OCI-LY7 (cell line): ENCODE data around the gene GPR87. TPM values are rescaled to one million over a fixed set of nuclear protein-coding genes. Genes with fewer than 3 reads are reported as not detected.
A peak's percentile ranks its signal among the peaks of the same experiment; 100 is the strongest.

Source experiments
- BruUV-seq: library from RNA; stranded (reverse); fragments of 400-500 nt; replicated peaks from 2 replicates; lab custom pipeline; 2021; lab: Mats Ljungman, UMichigan
- CTCF ChIA-PET: fragments of 300-600 bp; sonication (Branson Sonifier 250); formaldehyde crosslinking; loops from one replicate; lab custom pipeline; 2022; ENCODE audit warnings: antibody characterized with exemption; ENCODE audit not compliant: unreplicated experiment; lab: Charles Lee
- POLR2A ChIA-PET: fragments of 300-600 bp; sonication (Branson Sonifier 250); formaldehyde crosslinking; loops from one replicate; lab custom pipeline; 2022; ENCODE audit warnings: antibody characterized with exemption; lab: Charles Lee
- DNase-seq: peaks from one replicate; pipeline ENCODE4 v3.0.0-alpha.2; 2015; ENCODE audit warnings: low spot score
- H2AFZ ChIP-seq: fragments of 200-600 bp; sonication (generic), shearing (Covaris generic); 2 replicates; pipeline ENCODE4 v1.6.1; 2014; ENCODE audit warnings: mild to moderate bottlenecking, antibody characterized with exemption, low read length, moderate library complexity
- H3K27ac ChIP-seq: fragments of 200-600 bp; sonication (generic); 2 replicates; pipeline ENCODE4 v1.5.1; 2014; ENCODE audit warnings: mixed run types, low read depth, mild to moderate bottlenecking, moderate library complexity, low read length, inconsistent platforms; ENCODE audit not compliant: poor library complexity, severe bottlenecking
- H3K36me3 ChIP-seq: fragments of 200-600 bp; sonication (generic); 2 replicates; pipeline ENCODE4 v1.6.1; 2014; ENCODE audit warnings: mild to moderate bottlenecking, antibody characterized with exemption, low read length, moderate library complexity, mixed read lengths; ENCODE audit not compliant: insufficient read depth
- H3K4me1 ChIP-seq: fragments of 200-600 bp; sonication (generic); 2 replicates; pipeline ENCODE4 v1.5.1; 2014; ENCODE audit warnings: mild to moderate bottlenecking, low read length; ENCODE audit not compliant: insufficient read depth, poor library complexity, severe bottlenecking
- H3K4me2 ChIP-seq: fragments of 200-600 bp; sonication (generic); 2 replicates; pipeline ENCODE4 v1.6.1; 2014; ENCODE audit warnings: mild to moderate bottlenecking, low read length
- H3K4me3 ChIP-seq: fragments of 200-600 bp; sonication (generic); 2 replicates; pipeline ENCODE4 v1.5.1; 2014; ENCODE audit warnings: mild to moderate bottlenecking, low read depth, low read length; ENCODE audit not compliant: poor library complexity, severe bottlenecking
- H3K79me2 ChIP-seq: fragments of 200-600 bp; sonication (generic); 2 replicates; pipeline ENCODE4 v1.6.1; 2016; ENCODE audit warnings: low read depth, mild to moderate bottlenecking, low read length, moderate library complexity, mixed read lengths; ENCODE audit not compliant: insufficient read depth
- H3K9me2 ChIP-seq: fragments of 200-600 bp; sonication (generic); 2 replicates; pipeline ENCODE4 v1.6.1; 2016; ENCODE audit warnings: mild to moderate bottlenecking, low read length, mixed read lengths; ENCODE audit not compliant: insufficient read depth
- H3K9me3 ChIP-seq: fragments of 200-600 bp; sonication (generic); 2 replicates; pipeline ENCODE4 v1.6.1; 2014; ENCODE audit warnings: mild to moderate bottlenecking, mixed run types, low read length, mixed read lengths
- H4K20me1 ChIP-seq: fragments of 200-600 bp; sonication (generic); 2 replicates; pipeline ENCODE4 v1.6.1; 2014; ENCODE audit warnings: mild to moderate bottlenecking, antibody characterized with exemption, low read length, moderate library complexity, mixed read lengths; ENCODE audit not compliant: insufficient read depth
- EZH2phosphoT487 ChIP-seq: fragments of 200-600 bp; sonication (generic); IDR thresholded peaks from 2 replicates; pipeline ENCODE4 v1.6.1; 2018; ENCODE audit warnings: low read depth, borderline replicate concordance, mild to moderate bottlenecking, mixed run types, antibody characterized with exemption, low read length, moderate library complexity, mixed read lengths
- intact Hi-C: fragments of 100-400 bp; cut with micrococcal nuclease; formaldehyde crosslinking; loops from one replicate; pipeline ENCODE4 v1.10.0; 2022; ENCODE audit not compliant: unreplicated experiment
- total RNA-seq, 2 experiments: library from RNA; depleted of rRNA in 1 of 2; stranded (reverse); fragments of >200 nt in 1 of 2; shearing (Covaris generic) in 1 of 2; gene quantifications; 2 replicates each; pipeline ENCODE4 v1.2.3, GENCODE V29; 2014 to 2022
- TF ChIP-seq, protein P1 (sequence below): fragments of 200-600 bp; sonication (generic); conservative IDR thresholded peaks from 2 replicates; pipeline ENCODE4 v1.5.1; 2014; ENCODE audit warnings: mild to moderate bottlenecking, antibody characterized with exemption, low read length, moderate library complexity, mixed read lengths

Gene GPR87
- total RNA-seq, 2 experiments from 2014 or later = not detected

DNA sequence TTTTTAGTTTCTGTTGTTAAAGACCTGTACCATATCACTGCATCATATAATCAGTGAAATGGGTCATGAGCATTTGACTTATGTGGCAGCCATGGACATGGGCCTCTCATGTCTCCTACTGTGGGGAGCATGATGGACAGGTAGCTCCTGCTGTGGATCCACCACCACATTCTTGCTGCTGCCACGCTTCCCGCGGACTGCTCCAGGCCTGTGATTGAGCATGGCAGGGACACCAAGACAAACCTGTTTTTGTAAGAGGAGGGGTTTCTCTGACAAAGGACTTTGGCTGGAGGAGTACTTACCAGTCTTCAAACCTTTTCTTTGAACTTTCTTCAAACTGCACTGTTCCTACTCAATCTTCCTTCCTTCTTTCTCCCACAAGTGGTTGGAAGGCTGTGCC is 20.4 kb downstream of the GPR87 start:
- CTCF ChIA-PET = no interaction called here
- BruUV-seq = no TSS peak

DNA sequence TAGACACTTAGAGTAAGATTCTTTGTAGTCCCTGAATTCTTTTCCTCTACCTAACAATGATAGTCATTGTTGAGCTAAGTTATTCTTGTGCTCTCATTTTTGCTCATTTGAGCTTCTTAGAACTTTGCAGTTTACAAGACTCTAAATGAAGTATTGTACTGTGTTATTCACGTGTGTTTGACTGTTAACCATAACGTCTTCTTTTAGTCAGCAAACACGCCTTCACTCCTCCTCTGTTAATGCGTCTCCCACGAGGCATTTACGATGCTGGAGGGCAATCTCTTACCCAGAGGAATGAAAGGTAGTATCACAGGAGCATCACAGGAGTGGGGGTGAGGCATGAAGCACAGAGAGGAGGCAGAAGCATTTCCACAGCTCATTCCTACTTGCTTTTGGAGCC is 23.5 kb downstream of the GPR87 start:
- CTCF ChIA-PET = interaction anchor here (0.6 kb wide), 1 partner anchor 33 kb away, joined by 3 read pairs; no protein-coding TSS in a partner anchor
- no peak overlapping the region for H3K27ac ChIP-seq
- H3K4me2 ChIP-seq = no peak overlapping the region
- H2AFZ ChIP-seq = no peak overlapping the region
- BruUV-seq = no TSS peak
- no peaks in the 10 kb centered on the region for H3K9me3 ChIP-seq
- no peaks in the 10 kb centered on the region for H3K4me1 ChIP-seq
- no peak for TF ChIP-seq EZH2phosphoT487
- TF ChIP-seq, protein P1, sequence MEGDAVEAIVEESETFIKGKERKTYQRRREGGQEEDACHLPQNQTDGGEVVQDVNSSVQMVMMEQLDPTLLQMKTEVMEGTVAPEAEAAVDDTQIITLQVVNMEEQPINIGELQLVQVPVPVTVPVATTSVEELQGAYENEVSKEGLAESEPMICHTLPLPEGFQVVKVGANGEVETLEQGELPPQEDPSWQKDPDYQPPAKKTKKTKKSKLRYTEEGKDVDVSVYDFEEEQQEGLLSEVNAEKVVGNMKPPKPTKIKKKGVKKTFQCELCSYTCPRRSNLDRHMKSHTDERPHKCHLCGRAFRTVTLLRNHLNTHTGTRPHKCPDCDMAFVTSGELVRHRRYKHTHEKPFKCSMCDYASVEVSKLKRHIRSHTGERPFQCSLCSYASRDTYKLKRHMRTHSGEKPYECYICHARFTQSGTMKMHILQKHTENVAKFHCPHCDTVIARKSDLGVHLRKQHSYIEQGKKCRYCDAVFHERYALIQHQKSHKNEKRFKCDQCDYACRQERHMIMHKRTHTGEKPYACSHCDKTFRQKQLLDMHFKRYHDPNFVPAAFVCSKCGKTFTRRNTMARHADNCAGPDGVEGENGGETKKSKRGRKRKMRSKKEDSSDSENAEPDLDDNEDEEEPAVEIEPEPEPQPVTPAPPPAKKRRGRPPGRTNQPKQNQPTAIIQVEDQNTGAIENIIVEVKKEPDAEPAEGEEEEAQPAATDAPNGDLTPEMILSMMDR = no peak
- H3K79me2 ChIP-seq = no peaks in the 10 kb centered on the region
- no peaks in the 10 kb centered on the region for H3K36me3 ChIP-seq
- intact Hi-C loops = no loop called here
- POLR2A ChIA-PET = interaction anchor here (1.8 kb wide), 1 partner anchor 14 kb away, joined by 5 read pairs; no protein-coding TSS in a partner anchor
- H3K9me2 ChIP-seq = no peaks in the 10 kb centered on the region
- no peak for DNase-seq
- H3K4me3 ChIP-seq = no peak overlapping the region
- H4K20me1 ChIP-seq = no peaks in the 10 kb centered on the region

More for the DNA sequence above, 20.4 kb downstream of the GPR87 start:
- H3K9me3 ChIP-seq = no peaks in the 10 kb centered on the region
- no peaks in the 10 kb centered on the region for H3K4me1 ChIP-seq
- no peaks in the 10 kb centered on the region for H3K9me2 ChIP-seq
- H3K27ac ChIP-seq = no peak overlapping the region
- no peak overlapping the region for H2AFZ ChIP-seq
- TF ChIP-seq EZH2phosphoT487 = no peak
- TF ChIP-seq, protein P1 = no peak
- H4K20me1 ChIP-seq = no peaks in the 10 kb centered on the region
- intact Hi-C loops = no loop called here
- POLR2A ChIA-PET = no interaction called here
- DNase-seq = no peak
- H3K4me3 ChIP-seq = no peak overlapping the region
- no peaks in the 10 kb centered on the region for H3K36me3 ChIP-seq
- H3K4me2 ChIP-seq = no peak overlapping the region
- H3K79me2 ChIP-seq = no peaks in the 10 kb centered on the region

DNA sequence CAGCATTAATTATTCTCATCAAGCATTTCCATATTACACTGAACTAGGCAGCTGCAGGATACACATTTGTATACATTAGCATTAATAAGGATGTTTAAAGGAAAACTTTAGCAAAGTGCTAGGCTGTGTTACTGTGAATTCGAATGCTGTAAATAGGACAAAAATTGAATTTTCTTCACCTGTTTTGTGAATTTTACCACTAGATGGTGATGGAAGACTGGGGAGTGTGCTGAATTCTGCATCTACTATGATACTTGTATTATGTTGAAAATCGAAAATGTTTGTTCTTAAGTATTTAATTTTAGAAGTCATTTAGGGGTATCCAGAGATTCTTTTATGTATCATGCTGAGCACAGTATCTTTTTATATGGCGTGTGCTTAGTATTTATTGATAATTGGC is 25.9 kb downstream of the GPR87 start:
- no peak for TF ChIP-seq EZH2phosphoT487
- TF ChIP-seq, protein P1 = peak; percentile 44; the same call in 1 of the 2 replicates
- Histone ChIP-seq H4K20me1 (no peaks in the 10 kb centered on the region), H3K9me3 (no peaks in the 10 kb centered on the region), H3K27ac (no peak overlapping the region), H2AFZ (no peak overlapping the region), H3K4me2 (no peak overlapping the region), H3K4me3 (no peak overlapping the region), H3K79me2 (no peaks in the 10 kb centered on the region), H3K9me2 (no peaks in the 10 kb centered on the region), H3K36me3 (no peaks in the 10 kb centered on the region), H3K4me1 (no peaks in the 10 kb centered on the region)
- CTCF ChIA-PET = no interaction called here
- POLR2A ChIA-PET = no interaction called here
- no TSS peak for BruUV-seq
- no peak for DNase-seq
- intact Hi-C loops = no loop called here
